Fibroblast of pulmonary artery (primary cell): Measurements from ENCODE around the gene ARHGAP24.
A peak's percentile ranks its signal among the peaks of the same experiment; 100 is the strongest.

Experiments used
- DNase-seq: peaks from one replicate; pipeline ENCODE4 v3.0.0-alpha.2; 2010; ENCODE audit warnings: low read depth
- H3K4me3 ChIP-seq: replicated peaks from 2 replicates; pipeline ENCODE4 v1.5.1; 2011; ENCODE audit warnings: low read depth, mild to moderate bottlenecking, control low read depth, low read length, moderate library complexity
- CTCF ChIP-seq: IDR thresholded peaks from 2 replicates; pipeline ENCODE4 v1.5.1; 2011; ENCODE audit warnings: mild to moderate bottlenecking, control low read depth, low read length, inconsistent platforms; ENCODE audit errors: missing control alignments

Gene ARHGAP24

DNA sequence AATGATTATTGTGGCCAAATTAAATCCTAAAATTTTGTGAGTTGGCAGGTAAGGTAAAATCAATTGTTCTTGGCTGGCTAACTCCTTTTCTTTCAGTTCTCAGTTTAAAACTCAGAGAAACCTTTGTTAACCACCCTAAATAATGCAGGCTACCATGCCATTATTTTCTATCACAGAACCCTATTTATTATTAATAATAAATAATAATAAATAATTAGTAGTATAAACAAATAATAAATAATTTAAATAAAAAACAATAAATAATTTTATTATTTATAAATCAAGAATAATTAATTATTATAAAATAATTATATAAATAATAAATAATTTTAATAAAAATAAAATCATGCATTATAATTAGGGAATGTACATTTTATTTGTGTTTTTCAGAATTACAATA is 390.3 kb downstream of the ARHGAP24 start:
- no peak overlapping the region for H3K4me3 ChIP-seq
- no peak for DNase-seq
- TF ChIP-seq CTCF, result no peak

DNA sequence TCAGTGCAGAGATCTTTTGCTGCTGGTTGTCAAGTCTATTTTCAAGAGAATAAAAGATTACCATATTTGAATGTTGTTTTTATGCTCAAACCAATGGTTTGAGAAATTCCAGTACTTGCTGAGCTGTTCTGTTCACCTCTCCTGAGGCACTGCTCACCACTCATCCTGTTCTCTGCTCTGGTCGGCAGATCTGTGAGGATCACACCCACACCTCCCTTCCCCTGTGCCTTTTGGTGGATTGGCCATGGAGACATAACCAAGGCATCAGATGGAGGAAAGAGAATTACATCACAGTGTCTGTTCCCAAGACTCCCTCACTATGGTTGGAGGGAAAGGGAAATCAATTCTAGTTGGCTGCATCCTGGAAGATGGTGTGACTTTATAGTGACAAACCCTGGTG is 391.6 kb downstream of the ARHGAP24 start:
- H3K4me3 ChIP-seq, result no peak overlapping the region
- DNase-seq, result peak; percentile 18
- no peak for TF ChIP-seq CTCF

GRCh38 chr4:85867271-85867670 is 392.3 kb downstream of the ARHGAP24 start:
- H3K4me3 ChIP-seq, result no peak overlapping the region
- DNase-seq, result no peak
- no peak for TF ChIP-seq CTCF

- DNase-seq, result peak; percentile 84
- no peak overlapping the region for H3K4me3 ChIP-seq
- no peak for TF ChIP-seq CTCF
These were observed 394.2 kb downstream of the ARHGAP24 start for GRCh38 chr4:85869181-85869580.

DNA sequence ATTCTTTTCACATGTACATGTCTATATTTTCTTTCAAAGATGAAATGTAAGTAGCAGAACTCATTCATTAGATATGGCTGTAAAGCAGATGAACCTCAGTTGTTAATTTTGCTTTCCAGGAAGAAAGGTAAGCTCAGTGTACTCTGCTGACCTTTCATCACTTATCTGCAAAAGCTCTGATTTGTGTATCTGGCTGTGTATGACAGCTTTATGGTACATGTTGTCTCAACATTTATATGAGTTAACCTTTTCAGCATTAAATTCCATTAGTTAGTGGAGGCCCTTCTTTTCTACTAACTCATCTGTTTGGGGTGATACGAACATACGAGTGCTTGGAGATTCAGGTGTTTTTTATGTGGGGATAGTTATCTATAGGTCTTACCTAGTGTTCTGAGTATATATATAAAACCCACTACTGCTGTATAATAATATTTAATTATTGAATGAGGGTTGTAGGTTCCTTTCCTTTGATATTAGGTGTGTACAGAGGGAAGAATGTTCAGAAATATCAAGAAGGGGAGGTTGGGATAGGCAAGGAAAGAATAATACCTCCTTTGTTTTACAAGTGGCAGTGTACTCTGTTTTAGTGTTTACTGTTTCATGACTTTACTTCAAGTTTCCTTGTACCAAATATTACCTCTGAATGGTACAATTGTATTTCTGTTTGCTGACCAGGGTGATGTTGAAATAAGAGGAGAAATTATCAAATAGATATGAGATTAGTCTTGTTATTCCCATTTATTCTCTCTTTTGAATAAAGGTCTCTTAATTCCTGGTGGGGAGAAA is 395.5 kb downstream of the ARHGAP24 start:
- DNase-seq, result no peak
- no peak for TF ChIP-seq CTCF
- no peak overlapping the region for H3K4me3 ChIP-seq

DNA sequence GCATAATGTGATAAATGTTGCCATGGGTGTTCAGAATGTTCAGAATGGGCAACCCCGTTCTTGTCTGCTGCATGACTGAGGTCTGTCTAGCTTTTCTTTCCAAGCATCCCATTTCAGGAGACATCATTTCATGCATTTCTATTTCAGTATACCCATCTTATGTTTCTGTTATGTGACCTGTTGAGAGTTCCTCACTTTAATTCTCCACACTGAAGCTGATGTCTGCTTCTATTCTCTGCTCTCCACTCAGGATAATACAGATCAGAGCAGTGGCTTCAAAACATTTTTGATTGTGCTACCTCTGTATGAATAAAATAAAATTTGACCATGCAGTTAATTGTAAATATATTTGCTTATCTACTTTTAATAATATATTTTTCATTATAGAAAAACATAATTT is 398.6 kb downstream of the ARHGAP24 start:
- no peak for DNase-seq
- no peak for TF ChIP-seq CTCF
- H3K4me3 ChIP-seq, result no peak overlapping the region

- no peak for TF ChIP-seq CTCF
- H3K4me3 ChIP-seq, result no peak overlapping the region
These were observed 404.6 kb downstream of the ARHGAP24 start for GRCh38 chr4:85879518-85879917.

More at GRCh38 chr4:85879518-85879917, 404.6 kb downstream of the ARHGAP24 start:
- no peak for DNase-seq
